Frontal cortex (tissue), 4 donors: ENCODE results near the gene NKRF. TPM values are rescaled to one million over a fixed set of nuclear protein-coding genes. Genes with fewer than 3 reads are reported as not detected.
"Not testable (repeated sequence)": the region's sequence is repeated elsewhere in the genome, so short reads cannot be mapped to it uniquely, and the experiment has no call there.

Source experiments
- DNase-seq, 2 donors: peaks; one replicate each; pipeline ENCODE4 v3.0.0; 2012; ENCODE audit warnings: low spot score in 2 of 2
- FAIRE-seq: peaks from 2 replicates; lab custom pipeline; 2012; peaks lifted over from hg19 to GRCh38; lab: Jason Lieb, UNC
- total RNA-seq: library from RNA; depleted of rRNA; stranded (reverse); fragments of >200 nt; gene quantifications from one replicate; pipeline ENCODE4 v1.2.3, GENCODE V29; 2014
- donor health status: control.
- donor health status: control.
- donor health status: control.

Gene NKRF
- total RNA-seq, result 15.1 TPM

GRCh38 chrX:119606280-119607017, at the start of gene NKRF:
TSS of gene NKRF (minus strand) at chrX:119606424.
- DNase-seq (peak; percentile 71 to 76), FAIRE-seq (no peak)

GRCh38 chrX:119655125-119655524, 48.9 kb upstream of the NKRF start:
- peak in 1 of 2 donors; percentile 12 for DNase-seq
- FAIRE-seq, result no peak

GRCh38 chrX:119654112-119654531, 47.9 kb upstream of the NKRF start:
- FAIRE-seq (no peak), DNase-seq (peak in 1 of 2 donors; percentile 48)

- FAIRE-seq (no peak), DNase-seq (no peak)
Observed at GRCh38 chrX:119648421-119648775, 42.2 kb upstream of the NKRF start.

GRCh38 chrX:119647552-119648420, 41.6 kb upstream of the NKRF start:
- no peak for FAIRE-seq
- DNase-seq, result no peak

- no peak for DNase-seq
- no peak for FAIRE-seq
Observed at GRCh38 chrX:119647089-119647488, 40.9 kb upstream of the NKRF start.

- FAIRE-seq, result no peak
- DNase-seq, result no peak
Observed at GRCh38 chrX:119646515-119646914, 40.3 kb upstream of the NKRF start.

- FAIRE-seq, result no peak
- DNase-seq, result no peak
Observed at GRCh38 chrX:119643696-119644095, 37.5 kb upstream of the NKRF start.

GRCh38 chrX:119640731-119641170, 34.5 kb upstream of the NKRF start:
- no peak for FAIRE-seq
- no peak for DNase-seq

GRCh38 chrX:119638725-119639471, 32.7 kb upstream of the NKRF start:
- DNase-seq, result no peak
- no peak for FAIRE-seq

- DNase-seq, result not testable (repeated sequence)
Observed at GRCh38 chrX:119637421-119637820, 31.2 kb upstream of the NKRF start.

GRCh38 chrX:119636419-119636818, 30.2 kb upstream of the NKRF start:
- DNase-seq (no peak), FAIRE-seq (no peak)

More at GRCh38 chrX:119637421-119637820, 31.2 kb upstream of the NKRF start:
- FAIRE-seq, result not testable (repeated sequence)

- FAIRE-seq (no peak), DNase-seq (no peak)
Observed at GRCh38 chrX:119635799-119636198, 29.6 kb upstream of the NKRF start.

GRCh38 chrX:119635179-119635578, 29.0 kb upstream of the NKRF start:
- no peak for FAIRE-seq
- no peak for DNase-seq

GRCh38 chrX:119625843-119626242, 19.6 kb upstream of the NKRF start:
- FAIRE-seq (no peak), DNase-seq (no peak)

- DNase-seq (no peak), FAIRE-seq (no peak)
Observed at GRCh38 chrX:119624951-119625668, 18.9 kb upstream of the NKRF start.

GRCh38 chrX:119624417-119624816, 18.2 kb upstream of the NKRF start:
- DNase-seq, result no peak
- no peak for FAIRE-seq

- FAIRE-seq, result no peak
- DNase-seq, result no peak
Observed at GRCh38 chrX:119622356-119623232, 16.4 kb upstream of the NKRF start.

GRCh38 chrX:119618439-119618838, 12.2 kb upstream of the NKRF start:
- DNase-seq (no peak), FAIRE-seq (no peak)
